Activated T-helper 9 cell treated with anti-CD3 and anti-CD28 coated beads, Interleukin-2, amount 50 U/mL, for 16 hours (primary cell): Measurements from ENCODE around the gene CRYGS.
A peak's percentile ranks its signal among the peaks of the same experiment; 100 is the strongest.
"Not testable (repeated sequence)": the region's sequence is repeated elsewhere in the genome, so short reads cannot be mapped to it uniquely, and the experiment has no call there.

Source experiments
- DNase-seq: peaks from one replicate; pipeline ENCODE4 v3.0.0-alpha.2; 2020; ENCODE audit warnings: low read depth

CRYGS gene

DNA sequence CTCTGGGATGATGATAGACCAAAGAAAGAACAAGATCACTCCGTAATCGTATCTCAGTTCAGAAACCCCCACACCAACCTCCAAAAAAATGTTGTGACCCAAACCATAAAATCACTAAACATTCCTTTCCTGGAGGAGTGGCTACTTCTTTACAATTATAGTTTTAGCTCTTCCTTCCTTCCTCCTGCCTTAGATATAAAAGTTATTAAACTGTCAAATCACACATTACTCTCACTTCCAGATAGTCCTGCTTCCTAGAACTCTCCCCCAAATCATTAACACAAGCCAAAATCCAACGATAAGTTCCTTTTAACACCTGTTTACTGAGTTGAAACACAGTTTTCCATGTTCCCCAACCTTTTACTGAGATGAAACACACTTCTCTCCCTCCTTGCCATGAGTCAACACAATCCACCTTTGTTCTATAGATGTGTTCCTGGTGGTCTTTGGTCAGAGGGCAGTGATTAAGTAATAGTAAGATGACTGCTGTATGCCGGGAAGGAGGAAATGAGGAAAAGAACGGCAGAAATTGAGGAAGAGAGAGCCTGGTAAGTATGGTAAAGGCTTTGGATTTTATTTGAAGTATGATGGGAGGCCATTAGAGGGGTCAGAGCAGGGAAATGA is 8.3 kb upstream of the CRYGS start:
- no peak for DNase-seq

- no peak for DNase-seq
Measured at GRCh38 chr3:186551387-186551786, 7.2 kb upstream of the CRYGS start.

GRCh38 chr3:186549497-186549896 is 5.3 kb upstream of the CRYGS start:
- no peak for DNase-seq

- DNase-seq: no peak
Measured at GRCh38 chr3:186540835-186541226, 3.3 kb downstream of the CRYGS start.

GRCh38 chr3:186540221-186540834 is 3.9 kb downstream of the CRYGS start:
- peak; percentile 69 for DNase-seq

- no peak for DNase-seq
Measured at GRCh38 chr3:186538779-186539178, 5.4 kb downstream of the CRYGS start.

- DNase-seq: no peak
Measured at GRCh38 chr3:186536883-186537844, 7.0 kb downstream of the CRYGS start.

DNA sequence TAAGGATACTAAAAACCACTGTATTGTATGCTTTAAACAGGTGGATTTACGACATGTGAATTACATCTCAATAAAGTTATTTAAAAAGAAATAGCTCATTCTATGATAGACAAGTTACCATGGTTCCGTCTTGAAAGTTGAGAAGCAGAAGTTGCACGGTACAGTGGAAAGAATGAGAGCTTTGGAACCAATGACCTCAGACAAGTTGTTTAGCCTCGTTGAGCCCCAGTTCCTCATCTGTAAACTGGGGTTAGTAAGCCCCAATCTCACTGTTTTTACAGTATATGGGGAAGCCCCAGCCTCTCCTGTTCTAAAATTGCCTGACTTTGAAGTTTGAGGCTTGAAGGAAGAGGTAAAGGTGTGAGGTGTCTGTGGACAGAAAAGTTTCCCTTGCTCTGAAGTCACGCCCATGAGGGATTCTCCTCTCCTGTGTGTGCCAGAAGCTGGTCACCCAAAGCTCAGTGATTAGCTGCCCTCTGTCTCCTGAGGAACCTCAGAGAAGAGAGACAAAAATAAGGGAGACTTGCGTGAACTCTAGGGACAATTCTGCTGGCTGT is 10.0 kb downstream of the CRYGS start:
- peak; percentile 17 for DNase-seq

- DNase-seq: no peak
Measured at GRCh38 chr3:186532598-186533072, 11.5 kb downstream of the CRYGS start.

GRCh38 chr3:186531694-186532093 is 12.5 kb downstream of the CRYGS start:
- DNase-seq: not testable (repeated sequence)

GRCh38 chr3:186530415-186530814 is 13.8 kb downstream of the CRYGS start:
- no peak for DNase-seq

- no peak for DNase-seq
Measured at GRCh38 chr3:186529201-186529999, 14.8 kb downstream of the CRYGS start.

DNA sequence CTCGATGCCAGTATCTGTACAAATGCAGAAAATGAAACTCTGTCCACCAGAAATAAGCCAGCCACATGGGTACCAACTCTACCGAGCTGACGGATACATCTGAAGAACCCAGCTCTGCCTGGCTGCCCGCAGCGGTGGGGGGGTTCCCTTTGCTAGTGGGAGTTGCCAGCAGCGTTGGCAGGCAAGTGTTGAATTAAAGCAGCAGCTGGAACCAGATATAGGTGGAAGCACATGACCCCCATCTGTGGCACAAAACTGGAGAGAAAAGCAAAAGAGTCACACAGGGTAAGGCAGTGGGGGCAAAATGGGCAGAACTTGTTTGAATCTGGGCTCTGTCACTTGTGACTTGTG is 17.9 kb downstream of the CRYGS start:
- DNase-seq: no peak

GRCh38 chr3:186525369-186526255 is 18.6 kb downstream of the CRYGS start:
- no peak for DNase-seq

GRCh38 chr3:186524616-186525015 is 19.6 kb downstream of the CRYGS start:
- no peak for DNase-seq

DNA sequence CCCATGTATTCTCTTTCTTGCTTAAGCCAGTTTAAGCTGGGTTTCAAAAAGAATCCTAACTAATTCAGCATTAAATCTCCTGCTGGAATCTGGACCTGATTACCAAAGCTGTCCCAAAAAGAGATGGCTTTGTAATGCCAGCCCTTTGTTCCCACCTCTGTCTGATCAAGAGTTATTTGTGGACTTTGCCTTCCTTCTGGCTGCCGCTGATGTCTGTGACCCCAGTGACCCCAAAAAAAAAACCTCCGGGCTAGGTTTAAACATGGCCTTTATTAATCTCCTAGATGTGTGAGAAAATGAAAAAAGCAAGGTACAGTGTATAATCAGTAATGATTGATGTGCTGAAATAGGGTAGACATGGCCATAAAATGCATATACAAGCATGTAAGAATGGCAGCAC is 20.7 kb downstream of the CRYGS start:
- DNase-seq: no peak

- DNase-seq: no peak
Measured at GRCh38 chr3:186523022-186523421, 21.2 kb downstream of the CRYGS start.

DNA sequence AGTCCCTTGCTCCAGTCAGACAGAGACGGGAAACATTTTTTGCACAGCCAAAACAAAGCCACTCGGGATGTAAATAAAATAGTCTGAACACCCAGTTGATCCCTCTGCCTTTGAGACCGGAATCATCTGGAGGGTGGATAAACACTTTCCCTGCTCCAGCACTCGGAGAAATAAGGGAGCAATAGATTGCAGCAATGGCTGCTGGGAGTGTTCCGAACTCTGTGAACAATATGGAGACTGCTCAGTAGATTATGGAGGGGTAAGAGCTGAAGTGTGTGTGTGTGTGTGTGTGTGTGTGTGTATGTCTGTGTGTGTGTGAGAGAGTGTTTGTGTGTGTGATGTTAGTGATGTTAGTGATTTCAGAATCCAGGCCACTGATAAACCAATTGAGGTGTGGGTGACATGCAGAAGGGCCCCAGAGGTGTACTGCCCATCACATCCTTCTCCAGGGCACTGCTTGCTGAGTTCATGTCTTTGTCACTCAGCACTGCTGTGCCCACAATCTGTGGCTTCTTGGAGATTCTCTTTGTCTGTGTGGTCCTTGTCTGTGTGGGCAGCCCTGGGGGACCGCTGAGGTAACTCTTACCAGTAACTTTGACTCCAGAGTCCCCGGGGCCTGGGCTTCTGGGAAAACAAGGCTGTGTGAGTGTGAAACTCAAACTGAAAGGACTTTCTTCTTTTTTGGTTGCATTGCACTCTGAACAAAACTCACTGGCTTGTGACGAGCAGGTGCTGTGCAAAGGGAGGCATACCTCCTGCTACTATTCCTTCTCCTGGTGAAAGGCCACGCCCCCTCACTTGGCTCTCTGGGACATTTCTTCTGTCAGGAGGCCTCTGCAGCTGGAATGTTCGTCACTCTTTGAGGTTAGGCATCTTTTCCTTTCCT is 23.0 kb downstream of the CRYGS start:
- no peak for DNase-seq

GRCh38 chr3:186520431-186520830 is 23.7 kb downstream of the CRYGS start:
- no peak for DNase-seq
